HG03196 (cell line): ENCODE results near the gene PRKG1.
A peak's percentile ranks its signal among the peaks of the same experiment; 100 is the strongest.
"Not testable (repeated sequence)": the region's sequence is repeated elsewhere in the genome, so short reads cannot be mapped to it uniquely, and the experiment has no call there.

ENCODE experiments used
- ATAC-seq: cut with Tn5 transposase; IDR thresholded peaks from one replicate; pipeline ENCODE4 v1.9.1; 2021; ENCODE audit not compliant: unreplicated experiment

The PRKG1 gene

DNA sequence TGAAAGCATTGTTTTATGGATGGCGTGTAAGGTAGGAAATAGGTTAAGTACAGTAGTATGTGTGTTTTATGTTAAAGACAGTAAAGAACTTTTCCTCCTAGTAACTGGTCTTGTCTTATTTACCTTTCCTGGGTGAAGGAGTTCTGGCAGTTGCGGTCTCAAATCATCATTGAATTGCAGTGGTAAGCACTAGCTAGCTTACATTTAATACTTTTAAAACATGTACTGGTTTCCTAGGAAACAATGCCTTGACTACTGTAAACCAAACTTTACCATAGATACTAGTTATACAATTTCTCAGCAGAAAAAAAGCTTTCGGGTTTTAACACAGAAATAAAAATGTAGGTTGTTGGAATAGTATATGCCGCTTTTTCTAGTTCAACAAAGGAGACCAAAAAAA is 37.7 kb downstream of the PRKG1 start:
- ATAC-seq: no peak

DNA sequence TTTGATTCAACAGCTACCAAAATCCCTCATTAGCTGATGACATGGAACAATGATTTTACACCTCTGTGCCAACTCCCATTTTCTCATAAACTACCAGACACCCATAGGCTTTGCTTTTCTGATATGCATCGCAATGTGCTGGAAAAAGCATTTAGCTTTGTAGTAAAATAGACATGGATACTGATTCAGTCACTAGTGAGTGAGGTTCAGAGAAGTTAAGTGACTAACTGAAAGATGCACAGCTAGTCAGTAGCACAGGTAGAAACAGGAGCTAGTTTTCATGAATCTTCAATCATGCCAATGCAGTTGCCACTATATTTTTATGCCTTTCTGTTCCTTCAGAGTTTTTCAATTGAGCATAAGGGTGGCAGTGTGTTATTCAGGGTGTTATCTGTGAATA is 38.7 kb downstream of the PRKG1 start:
- ATAC-seq: no peak

DNA sequence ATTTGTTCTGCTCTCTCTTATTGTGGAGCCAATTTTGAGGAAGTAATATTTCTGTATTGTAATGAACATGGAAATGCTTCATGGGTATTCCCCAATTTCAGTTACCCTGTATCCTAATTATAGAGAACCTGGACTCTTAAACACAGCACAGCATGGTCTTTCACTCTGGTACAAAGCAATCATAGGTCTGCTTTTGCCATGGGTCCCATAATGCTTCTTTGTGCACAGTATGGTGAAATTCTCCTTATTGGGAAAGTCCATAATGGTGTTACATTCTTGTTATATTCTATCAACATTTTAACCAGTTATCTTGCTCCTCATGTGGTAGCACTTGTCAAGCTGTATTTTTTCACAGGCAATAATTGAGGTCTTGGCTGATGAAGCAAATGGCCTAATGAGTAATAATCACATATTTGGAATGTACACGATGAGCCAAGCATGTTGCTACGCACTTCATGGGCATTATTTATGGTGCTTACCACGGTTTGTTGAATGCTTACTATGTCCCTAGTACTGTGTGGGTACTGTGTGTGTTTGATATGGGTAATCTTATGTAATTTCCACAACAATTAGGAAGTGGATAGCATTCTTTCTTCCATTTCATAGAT is 42.9 kb downstream of the PRKG1 start:
- ATAC-seq: no peak

DNA sequence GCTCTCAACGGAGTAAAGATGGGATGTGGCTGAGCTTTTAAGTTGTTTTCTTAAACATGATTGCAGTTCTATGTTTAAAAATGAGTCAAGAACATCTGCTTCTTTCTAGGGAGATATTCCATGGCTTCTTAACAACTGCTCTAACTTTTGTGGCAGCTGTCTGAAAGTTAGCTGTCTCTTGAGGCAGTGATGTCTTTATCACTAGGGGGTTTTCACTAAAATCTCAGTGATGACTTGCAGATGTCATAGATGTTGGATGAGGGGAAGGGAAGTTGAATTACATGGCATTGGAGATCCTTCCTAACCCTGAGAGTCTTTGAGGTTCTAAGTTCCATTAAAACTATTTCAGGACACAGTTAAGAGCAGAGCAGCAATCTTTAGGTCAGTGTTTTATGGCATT is 43.5 kb downstream of the PRKG1 start:
- ATAC-seq: no peak

DNA sequence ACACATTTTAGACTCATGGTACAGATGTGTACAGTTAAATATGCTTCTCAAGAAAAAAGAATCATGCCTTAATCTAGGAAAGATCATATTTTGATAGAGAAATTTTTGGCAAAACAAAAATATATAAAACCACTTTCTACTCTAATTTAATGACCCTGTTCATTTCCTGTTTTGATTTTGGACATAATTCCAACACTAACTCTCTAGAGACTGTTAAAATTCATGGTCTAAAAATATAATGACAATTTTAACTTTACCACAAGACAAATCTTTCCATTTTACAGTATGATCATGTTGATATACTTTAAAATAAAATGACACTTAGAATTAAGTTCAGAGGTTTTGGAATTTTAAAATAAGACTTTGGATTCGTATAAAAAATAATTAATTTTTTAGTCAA is 45.2 kb downstream of the PRKG1 start:
- ATAC-seq: no peak

DNA sequence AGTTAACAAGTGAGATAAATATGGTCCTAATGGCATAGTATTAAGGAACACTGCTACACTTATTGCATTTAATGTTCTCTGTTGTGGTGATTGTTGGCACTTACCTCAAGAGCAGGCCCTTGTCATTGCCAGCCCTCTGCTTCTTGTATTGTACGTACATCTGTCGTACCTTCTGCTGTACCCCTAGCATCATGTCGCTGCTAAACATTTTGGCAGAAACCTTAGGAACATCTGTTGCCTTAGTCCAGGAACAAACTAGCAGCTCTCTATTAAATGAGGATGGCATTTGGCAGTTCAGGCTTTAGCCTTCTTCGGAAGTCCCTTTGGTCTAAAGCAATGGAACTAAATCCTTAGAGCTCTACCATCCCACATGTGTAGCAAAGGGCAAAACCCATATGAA is 47.6 kb downstream of the PRKG1 start:
- ATAC-seq: no peak

DNA sequence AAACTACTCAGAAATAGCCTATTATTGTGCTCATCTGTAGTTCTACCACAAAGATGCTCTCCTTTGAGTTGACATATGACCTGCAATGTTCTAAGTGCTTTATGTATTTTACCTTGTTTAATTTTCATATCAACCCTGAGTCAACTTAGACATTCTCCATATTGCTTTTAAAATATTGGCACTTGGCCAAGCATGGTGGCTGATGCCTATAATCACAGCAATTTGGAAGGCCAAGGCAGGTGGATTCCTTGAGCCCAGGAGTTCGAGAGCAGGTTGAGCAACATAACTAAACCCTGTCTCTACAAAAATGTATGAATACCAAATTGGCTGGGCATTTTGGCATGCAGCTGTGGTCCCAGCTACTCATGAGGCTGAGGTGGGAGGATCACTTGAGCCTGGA is 50.6 kb downstream of the PRKG1 start:
- ATAC-seq: no peak

DNA sequence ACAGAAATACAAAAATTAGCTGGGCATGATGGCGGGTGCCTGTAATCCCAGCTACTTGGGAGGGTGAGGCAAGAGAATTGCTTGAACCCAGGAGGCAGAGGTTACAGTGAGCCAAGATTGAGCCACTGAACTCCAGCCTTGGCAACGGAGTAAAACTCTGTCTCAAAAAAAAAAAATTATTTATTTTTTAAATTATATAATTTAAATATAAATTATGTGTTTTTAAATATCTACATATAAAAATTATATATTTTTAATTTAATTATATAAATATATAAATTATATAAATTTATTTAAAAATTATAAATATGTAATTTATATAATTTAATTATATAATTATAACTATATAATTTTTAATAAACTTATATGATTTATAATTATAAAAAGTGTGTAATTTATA is 51.2 kb downstream of the PRKG1 start:
- ATAC-seq: no peak

DNA sequence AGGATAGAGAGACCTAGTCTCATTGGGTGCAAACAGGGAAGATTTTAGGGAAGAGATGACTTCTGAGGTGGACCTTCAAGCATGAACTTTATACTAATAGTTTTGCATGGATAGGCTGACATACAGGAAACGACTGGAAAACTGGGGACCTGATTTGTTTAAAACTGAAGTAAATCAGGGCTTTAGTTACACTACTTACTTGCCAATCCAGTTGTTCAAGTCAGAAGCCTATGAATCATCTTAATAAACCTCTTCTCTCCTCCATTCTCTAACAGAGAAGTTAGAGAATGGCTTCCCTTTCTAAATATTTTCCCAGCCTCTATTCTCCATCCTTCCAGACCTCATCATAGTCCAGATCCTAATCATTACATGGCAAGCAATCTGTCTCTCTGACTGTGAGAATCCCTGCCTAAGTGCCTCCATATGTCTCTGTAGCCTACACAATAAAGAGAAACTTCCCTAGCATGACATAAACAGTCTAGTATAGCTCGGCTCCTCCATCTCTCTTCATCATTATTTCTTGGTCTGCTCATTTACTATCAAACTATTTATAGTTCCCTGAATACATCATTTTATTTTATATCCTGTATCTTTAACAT is 55.8 kb downstream of the PRKG1 start:
- ATAC-seq: no peak

DNA sequence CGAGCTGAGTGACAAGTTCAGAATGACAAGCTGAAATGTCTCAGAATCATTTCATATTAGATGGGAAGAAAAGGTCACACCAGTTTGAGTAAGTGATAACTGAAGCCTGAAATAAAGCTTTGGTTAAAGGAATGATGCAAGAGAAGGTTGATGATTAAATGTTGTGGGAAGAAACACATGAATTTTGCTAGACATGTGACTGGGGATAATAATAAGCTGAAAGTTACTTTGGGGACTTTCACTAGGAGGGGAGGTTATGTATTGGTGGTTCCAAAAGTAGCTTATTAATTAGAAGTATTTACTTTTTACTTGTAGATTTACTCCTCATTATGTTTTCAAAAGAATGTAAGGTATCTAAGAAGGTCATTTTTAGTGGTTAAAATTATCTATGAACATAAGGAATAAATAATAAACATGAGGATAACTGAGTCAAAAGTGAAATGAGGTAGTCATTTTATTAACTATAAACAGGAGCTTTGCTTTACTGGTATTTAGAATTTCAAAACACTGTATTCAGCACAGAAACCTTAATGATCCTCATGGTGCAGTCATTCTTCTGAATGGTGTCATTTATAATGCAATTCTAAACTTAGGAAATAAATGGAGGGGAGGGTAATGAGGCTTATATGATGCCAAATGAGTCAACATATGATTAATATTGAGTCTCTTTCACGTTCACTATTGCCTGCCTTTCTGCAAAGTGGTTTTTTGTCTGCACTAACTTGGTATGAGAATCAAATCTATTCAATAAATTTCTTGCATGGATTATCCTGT is 63.7 kb downstream of the PRKG1 start:
- ATAC-seq: peak; percentile 70

DNA sequence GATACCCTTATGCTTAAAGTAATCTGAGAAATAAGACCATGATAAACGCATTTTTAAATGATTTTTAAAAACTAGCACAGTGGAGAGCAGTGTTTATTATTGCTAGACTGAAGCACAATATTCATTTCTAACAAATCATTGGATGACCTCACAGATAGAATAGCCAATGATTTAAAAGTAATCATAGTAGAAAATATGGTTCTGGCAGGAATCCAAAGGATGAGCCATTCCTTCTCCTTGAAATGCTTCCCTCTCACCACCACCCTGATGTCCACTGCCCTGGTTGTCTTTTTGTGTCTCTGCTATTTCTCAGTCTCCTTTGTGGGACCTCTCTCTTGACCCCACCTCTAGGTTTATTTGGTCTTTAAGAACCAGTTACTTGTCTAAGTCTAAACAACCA is 64.9 kb downstream of the PRKG1 start:
- ATAC-seq: no peak

DNA sequence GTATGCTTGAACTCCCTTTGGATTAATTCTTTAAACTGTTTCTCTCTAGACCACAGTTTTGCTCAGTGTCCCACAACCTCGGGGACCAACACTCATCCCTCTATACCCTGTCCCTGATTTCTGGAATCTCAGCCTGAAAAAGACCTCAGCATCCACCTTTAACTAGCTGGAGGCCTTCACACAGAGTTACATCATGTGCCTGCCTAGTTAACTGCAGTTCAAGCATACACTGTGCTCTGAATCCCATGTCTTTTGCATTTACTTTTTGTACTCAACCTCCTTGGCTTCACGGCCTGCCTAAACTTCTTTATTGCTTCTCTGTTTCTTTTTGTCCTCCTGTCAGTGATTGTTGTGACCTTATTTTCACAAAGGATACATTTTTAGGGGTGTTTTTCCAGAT is 66.7 kb downstream of the PRKG1 start:
- no peak for ATAC-seq

DNA sequence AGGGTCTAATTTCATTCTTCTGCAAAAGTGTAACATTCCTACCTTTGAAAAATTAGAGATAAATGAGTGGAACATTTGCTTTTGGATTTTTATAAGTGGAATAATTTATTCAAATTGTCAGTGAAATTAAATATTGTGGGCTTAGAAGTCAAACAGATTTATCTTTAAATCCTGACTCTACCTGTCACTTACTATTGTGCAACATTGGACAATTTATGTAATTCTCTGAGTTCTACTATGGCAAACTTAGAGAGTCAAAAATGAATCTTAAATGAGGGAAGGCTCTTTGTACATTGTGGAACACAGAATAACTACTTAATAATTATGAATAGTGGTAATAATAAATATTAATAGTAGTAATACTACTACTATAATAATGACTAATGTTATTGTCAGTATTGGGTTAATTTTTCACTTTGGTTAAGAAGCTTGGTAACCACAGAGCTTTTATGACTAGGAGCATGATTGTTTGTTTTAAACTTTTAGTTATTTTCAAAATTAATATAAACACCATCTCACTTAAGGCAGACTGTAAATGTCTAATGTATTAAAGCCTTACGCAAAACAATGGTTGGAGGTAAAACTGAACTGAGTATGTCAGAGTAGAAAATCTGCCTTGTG is 70.0 kb downstream of the PRKG1 start:
- ATAC-seq: peak; percentile 46

DNA sequence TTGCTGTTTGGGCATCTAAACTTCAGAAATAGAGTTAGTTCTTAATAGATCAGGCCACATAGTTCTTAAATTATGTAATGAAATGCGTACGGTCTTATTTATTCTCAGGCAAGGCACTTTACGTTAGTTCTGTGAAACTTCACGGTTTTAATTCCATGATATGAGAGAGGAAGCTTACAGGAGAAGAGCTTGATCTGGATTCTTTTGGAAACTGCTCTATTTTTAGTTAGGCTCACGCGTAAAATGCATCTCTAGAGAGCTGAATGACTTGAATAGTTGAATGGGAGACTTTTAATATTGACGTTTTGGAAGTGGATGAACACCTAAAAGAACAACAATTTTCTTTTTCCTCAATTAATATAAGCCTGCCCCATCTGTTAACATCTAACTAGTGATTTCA is 71.1 kb downstream of the PRKG1 start:
- no peak for ATAC-seq

DNA sequence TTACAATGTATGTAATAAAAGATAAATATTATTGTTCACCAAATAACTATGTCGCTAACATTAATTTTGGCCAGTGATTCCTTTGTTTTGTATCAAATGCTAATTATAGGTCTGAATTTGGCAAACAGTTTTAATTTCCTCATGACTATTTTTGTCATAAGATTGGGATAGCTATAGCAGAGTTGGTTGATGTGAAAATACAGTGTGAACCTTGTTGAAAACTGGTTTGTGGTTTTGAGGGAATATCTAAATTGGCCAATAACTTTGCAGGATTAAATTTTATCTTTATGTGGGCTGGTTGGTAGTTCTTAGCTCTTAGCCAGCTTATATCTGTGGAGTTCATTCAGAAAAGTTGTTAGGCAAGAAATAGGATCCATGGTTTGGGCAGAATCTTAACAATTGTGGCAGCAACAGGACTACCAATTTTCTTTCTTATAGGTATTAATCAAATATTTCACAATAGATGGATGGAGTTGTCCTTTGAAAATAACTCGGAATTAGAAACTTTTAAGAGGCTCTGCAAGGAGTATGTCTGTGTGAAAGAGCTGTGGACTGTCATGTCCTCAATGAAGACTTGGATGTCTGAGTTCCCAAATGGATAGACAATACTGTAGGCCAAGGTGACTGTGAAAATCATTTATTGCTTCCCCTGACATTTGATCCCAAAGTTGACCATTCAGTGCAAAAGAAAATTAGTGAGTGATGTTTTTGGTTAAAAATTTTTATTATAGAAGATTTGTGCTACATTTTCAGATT is 73.5 kb downstream of the PRKG1 start:
- no peak for ATAC-seq

DNA sequence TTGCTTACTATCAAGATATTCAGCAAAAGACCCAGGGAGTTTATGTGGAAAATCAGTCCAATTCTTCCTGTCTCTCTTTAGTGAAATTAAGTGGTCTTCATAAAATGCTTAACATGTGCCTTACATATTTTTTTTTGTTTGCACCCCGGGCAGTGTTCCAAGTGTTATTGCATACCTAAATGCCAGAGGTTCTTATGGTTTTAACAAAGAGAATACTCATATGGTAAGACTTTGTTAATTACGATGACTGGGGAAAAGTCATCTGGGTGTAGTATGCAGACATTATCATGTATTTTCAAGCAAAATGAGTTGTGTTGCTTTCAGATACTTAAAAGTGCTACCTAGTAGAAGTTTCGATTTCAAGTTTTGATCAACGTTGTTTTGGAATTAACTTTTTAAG is 82.6 kb downstream of the PRKG1 start:
- ATAC-seq: no peak

DNA sequence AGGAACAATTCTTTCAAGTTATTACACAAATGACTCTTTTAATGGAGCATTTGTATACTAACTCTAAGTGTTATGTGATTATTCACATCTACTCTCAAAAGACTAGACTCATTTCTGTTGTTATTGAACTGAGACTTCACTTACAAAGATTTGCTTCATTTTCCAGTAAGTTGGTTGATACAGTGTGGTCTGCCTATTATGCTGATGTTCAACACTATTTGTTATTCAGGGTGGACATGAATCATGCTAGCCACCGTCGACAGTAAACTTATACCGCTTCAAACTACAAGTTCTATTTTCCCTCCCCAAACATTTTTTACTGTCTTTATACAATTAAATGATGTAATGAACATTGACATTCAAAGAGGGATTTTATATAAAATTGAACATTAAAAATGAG is 84.5 kb downstream of the PRKG1 start:
- no peak for ATAC-seq

DNA sequence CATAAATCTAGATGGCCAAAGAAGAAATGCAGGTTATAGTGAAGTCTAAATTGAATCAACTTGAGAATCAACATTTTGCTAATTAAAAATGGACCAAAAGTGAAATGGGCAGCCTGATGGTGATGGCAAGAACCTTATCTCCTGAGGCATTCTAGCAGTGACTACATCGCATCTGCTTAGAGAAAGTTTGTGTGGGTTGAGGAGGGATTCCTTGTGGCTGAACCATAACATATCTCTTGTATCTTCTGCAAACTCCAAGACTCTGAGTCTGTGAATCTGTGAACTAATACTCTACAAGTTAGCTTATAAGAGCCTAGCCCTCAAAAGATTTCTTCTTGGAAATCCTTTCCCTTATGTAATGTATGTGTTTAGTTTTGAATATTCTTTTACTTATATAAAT is 85.6 kb downstream of the PRKG1 start:
- ATAC-seq: no peak

DNA sequence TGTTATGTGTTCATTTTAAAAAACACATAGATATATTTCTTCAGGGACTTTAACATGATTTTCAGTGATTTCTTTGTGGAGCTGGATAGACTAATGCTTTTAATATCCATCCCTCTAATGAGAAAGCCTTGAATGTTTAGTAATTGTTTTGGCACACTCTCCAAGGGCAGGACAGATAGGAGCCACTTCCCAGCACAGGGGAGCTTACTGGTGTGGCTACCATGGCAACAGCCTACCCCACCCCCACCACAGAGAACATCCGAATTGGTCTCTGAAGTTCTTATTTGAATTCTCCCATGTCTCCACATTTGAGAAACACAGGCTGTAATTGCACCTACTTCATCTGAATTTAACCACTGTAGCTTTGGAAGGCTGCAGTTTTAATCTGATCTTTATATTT is 87.7 kb downstream of the PRKG1 start:
- ATAC-seq: no peak

DNA sequence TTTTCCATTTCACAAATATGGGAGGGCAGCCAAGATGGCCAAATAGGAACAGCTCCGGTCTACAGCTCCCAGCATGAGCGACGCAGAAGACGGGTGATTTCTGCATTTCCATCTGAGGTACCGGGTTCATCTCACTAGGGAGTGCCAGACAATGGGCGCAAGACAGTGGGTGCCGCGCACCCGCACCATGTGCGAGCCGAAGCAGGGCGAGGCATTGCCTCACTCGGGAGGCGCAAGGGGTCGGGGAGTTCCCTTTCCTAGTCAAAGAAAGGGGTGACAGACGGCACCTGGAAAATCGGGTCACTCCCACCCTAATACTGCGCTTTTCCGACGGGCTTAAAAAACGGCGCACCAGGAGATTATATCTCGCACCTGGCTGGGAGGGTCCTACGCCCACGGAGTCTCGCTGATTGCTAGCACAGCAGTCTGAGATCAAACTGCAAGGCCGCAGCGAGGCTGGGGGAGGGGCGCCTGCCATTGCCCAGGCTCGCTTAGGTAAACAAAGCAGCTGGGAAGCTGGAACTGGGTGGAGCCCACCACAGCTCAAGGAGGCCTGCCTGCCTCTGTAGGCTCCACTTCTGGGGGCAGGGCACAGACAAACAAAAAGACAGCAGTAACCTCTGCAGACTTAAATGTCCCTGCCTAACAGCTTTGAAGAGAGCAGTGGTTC is 89.2 kb downstream of the PRKG1 start:
- ATAC-seq: not testable (repeated sequence)
